IPS DF 6.9 (cell line): Measurements from ENCODE around the gene CEACAM6.
"Not testable (repeated sequence)": the region's sequence is repeated elsewhere in the genome, so short reads cannot be mapped to it uniquely, and the experiment has no call there.

Experiments used
- DNase-seq: peaks from one replicate; pipeline ENCODE4 v3.0.0-alpha.2; 2013; ENCODE audit warnings: low read depth, low spot score
- H3K27ac ChIP-seq: one replicate; pipeline ENCODE4 v1.5.1; 2013; ENCODE audit warnings: low read length, control low read depth
- H3K27me3 ChIP-seq: 2 replicates; pipeline ENCODE4 v1.6.1; 2013; ENCODE audit warnings: mild to moderate bottlenecking, low read length; ENCODE audit not compliant: control insufficient read depth, insufficient read depth
- H3K36me3 ChIP-seq: 2 replicates; pipeline ENCODE4 v1.6.1; 2013; ENCODE audit warnings: low read length; ENCODE audit not compliant: control insufficient read depth, insufficient read depth
- H3K4me1 ChIP-seq: 2 replicates; pipeline ENCODE4 v1.6.1; 2013; ENCODE audit warnings: low read length; ENCODE audit not compliant: control insufficient read depth, insufficient read depth
- H3K4me3 ChIP-seq: 2 replicates; pipeline ENCODE4 v1.5.1; 2013; ENCODE audit warnings: mild to moderate bottlenecking, low read length
- H3K9me3 ChIP-seq: 2 replicates; pipeline ENCODE4 v1.6.1; 2013; ENCODE audit warnings: low read length, inconsistent platforms; ENCODE audit not compliant: control insufficient read depth, insufficient read depth
- WGBS: extraction: QIAGEN DNeasy Blood & Tissue Kit; methylation state at CpG from one replicate; pipeline ENCODE4 v1.1.7; 2013; ENCODE audit warnings: mixed read lengths, missing lambda C conversion rate; ENCODE audit not compliant: insufficient read length, insufficient coverage; 5-methylcytosine and 5-hydroxymethylcytosine counted together

The CEACAM6 gene

GRCh38 chr19:41755328-41755913 lies at the start of gene CEACAM6:
CEACAM6 (plus strand) TSS chr19:41755530; CDS start chr19:41755639, 109 bp downstream.
- H3K9me3 ChIP-seq, result no peaks in the 10 kb centered on the region
- WGBS, result no CpG with 5 or more reads among the region's 3 CpGs
- no peak for DNase-seq
- H3K36me3 ChIP-seq, result no peaks in the 10 kb centered on the region
- H3K27ac ChIP-seq, result no peak within 1 kb of the TSS
- H3K27me3 ChIP-seq, result no peaks in the 10 kb centered on the region
- H3K4me3 ChIP-seq, result no peak within 1 kb of the TSS
- H3K4me1 ChIP-seq, result no peaks in the 10 kb centered on the region

- peak overlapping the region; percentile 4; the same call in 1 of the 2 replicates for H3K4me3 ChIP-seq
- no peaks in the 10 kb centered on the region for H3K9me3 ChIP-seq
These were observed 48.4 kb upstream of the CEACAM6 start for GRCh38 chr19:41706741-41707501.

GRCh38 chr19:41707502-41707812 lies 47.9 kb upstream of the CEACAM6 start:
- Histone ChIP-seq H3K4me1 (no peaks in the 10 kb centered on the region; the same call in 1 of the 2 replicates), H3K36me3 (no peaks in the 10 kb centered on the region), H3K4me3 (no peak overlapping the region), H3K9me3 (no peaks in the 10 kb centered on the region; the same call in 1 of the 2 replicates), H3K27ac (no peak overlapping the region), H3K27me3 (no peaks in the 10 kb centered on the region)
- no CpG with 5 or more reads among the region's 5 CpGs for whole genome bisulfite sequencing
- no peak for DNase-seq

More at GRCh38 chr19:41706741-41707501, 48.4 kb upstream of the CEACAM6 start:
- DNase-seq, result peak; percentile 48
- Histone ChIP-seq H3K27ac (no peak overlapping the region), H3K27me3 (no peaks in the 10 kb centered on the region), H3K4me1 (no peaks in the 10 kb centered on the region; the same call in 1 of the 2 replicates), H3K36me3 (no peaks in the 10 kb centered on the region)
- WGBS, result no CpG with 5 or more reads among the region's 26 CpGs

- no peak for DNase-seq
- H3K9me3 ChIP-seq, result no peaks in the 10 kb centered on the region; the same call in 1 of the 2 replicates
- no peaks in the 10 kb centered on the region; the same call in 1 of the 2 replicates for H3K4me1 ChIP-seq
- H3K27ac ChIP-seq, result no peak overlapping the region
- H3K4me3 ChIP-seq, result no peak overlapping the region
- H3K36me3 ChIP-seq, result no peaks in the 10 kb centered on the region
- H3K27me3 ChIP-seq, result no peaks in the 10 kb centered on the region
- WGBS, result no CpG with 5 or more reads among the region's 5 CpGs
These were observed 47.4 kb upstream of the CEACAM6 start for GRCh38 chr19:41707871-41708371.

DNA sequence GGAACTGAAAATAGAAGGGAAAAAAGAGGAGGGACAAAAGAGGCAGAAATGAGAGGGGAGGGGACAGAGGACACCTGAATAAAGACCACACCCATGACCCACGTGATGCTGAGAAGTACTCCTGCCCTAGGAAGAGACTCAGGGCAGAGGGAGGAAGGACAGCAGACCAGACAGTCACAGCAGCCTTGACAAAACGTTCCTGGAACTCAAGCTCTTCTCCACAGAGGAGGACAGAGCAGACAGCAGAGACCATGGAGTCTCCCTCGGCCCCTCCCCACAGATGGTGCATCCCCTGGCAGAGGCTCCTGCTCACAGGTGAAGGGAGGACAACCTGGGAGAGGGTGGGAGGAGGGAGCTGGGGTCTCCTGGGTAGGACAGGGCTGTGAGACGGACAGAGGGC lies 46.8 kb upstream of the CEACAM6 start, which contains the start of gene CEACAM5:
TSS of gene CEACAM5 (plus strand) at position 146 of the 400 bp plus-strand sequence. CDS start at position 252, 106 bp downstream.
- no peaks in the 10 kb centered on the region; the same call in 1 of the 2 replicates for H3K9me3 ChIP-seq
- H3K36me3 ChIP-seq, result no peaks in the 10 kb centered on the region
- H3K27ac ChIP-seq, result no peak within 1 kb of the TSS
- no peak within 1 kb of the TSS for H3K4me3 ChIP-seq
- DNase-seq, result no peak
- no CpG with 5 or more reads among the region's 4 CpGs for WGBS
- no peaks in the 10 kb centered on the region for H3K27me3 ChIP-seq
- no peaks in the 10 kb centered on the region; the same call in 1 of the 2 replicates for H3K4me1 ChIP-seq

DNA sequence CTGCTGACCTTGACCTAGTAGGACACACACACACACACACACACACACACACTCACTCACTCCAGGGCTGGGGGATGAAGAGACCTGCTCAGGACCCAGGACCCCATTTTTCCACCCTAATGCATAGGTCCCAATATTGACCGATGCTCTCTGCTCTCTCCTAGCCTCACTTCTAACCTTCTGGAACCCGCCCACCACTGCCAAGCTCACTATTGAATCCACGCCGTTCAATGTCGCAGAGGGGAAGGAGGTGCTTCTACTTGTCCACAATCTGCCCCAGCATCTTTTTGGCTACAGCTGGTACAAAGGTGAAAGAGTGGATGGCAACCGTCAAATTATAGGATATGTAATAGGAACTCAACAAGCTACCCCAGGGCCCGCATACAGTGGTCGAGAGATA lies 45.8 kb upstream of the CEACAM6 start:
- H3K27me3 ChIP-seq, DNase-seq, H3K4me1 ChIP-seq, H3K9me3 ChIP-seq, H3K4me3 ChIP-seq, H3K36me3 ChIP-seq, H3K27ac ChIP-seq: not testable (repeated sequence)
- WGBS, result no CpG with 5 or more reads among the region's 8 CpGs

GRCh38 chr19:41709951-41710645 lies 45.2 kb upstream of the CEACAM6 start:
- H3K36me3 ChIP-seq, result no peaks in the 10 kb centered on the region
- no CpG with 5 or more reads among the region's 8 CpGs for WGBS
- H3K27me3 ChIP-seq, result no peaks in the 10 kb centered on the region

DNA sequence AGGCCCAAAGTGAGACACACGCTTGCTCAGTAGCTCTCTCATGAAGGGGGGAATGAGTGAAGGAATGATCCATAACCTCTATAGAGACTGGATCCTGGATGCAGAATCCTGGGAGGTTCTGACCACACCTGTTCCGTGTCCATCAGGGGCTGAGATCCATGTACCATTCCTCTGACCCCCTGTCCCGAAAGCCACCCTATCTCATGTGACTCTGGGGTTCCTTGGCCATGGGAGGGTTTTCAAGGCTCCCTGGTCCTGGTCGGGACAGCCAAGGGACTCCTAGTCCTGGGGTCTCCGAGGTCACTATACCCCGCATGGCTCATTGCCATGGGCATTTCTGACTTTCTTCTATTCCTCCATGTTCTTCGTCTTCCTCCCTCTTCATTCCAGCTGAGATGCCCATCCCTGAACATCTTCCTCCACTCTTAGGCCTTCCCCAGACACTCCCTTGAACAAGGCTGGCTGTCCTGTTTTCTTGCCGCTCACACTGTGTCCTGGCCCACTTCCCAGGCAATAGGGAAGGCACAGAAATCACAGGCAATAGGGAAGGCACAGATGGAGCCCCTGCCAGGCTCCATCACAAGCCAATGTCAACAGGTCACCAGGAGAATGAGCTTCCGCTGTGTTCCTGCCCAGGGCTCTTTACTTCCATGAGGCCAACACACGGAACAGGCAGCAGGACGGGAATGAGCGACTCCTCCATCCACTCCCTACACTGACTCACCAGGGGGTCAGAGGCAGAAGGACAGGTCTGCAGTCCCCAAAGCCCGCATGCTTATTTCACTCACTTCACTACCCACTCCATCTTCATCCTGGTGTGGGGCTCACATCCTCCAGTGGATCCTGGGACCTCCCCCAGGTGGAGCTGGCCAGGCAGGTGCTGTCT lies 43.7 kb upstream of the CEACAM6 start:
- DNase-seq, result no peak
- no peaks in the 10 kb centered on the region; the same call in 1 of the 2 replicates for H3K9me3 ChIP-seq

More at GRCh38 chr19:41709951-41710645, 45.2 kb upstream of the CEACAM6 start:
- DNase-seq, result no peak
- H3K9me3 ChIP-seq, result no peaks in the 10 kb centered on the region; the same call in 1 of the 2 replicates
- H3K4me1 ChIP-seq, result no peaks in the 10 kb centered on the region; the same call in 1 of the 2 replicates
- H3K4me3 ChIP-seq, result no peak overlapping the region
- H3K27ac ChIP-seq, result no peak overlapping the region

DNA sequence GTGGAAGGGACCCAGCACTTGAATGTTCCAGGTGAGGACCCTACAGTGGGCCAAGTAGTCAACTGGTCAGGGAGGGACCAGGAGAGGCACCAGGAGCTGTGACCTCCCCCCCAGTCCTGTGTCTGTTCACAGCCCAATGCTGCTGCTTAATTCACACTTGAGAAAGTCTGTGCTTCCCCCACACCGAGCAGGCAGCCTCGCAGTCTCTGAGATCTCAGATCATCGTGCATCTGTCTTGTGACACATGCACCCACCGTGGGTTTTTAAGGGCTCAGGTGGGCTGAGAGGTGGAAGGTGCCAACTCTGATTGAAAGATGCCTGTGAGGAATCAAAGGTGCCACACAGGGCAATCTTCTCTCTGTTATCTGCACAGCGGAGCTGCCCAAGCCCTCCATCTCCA lies 40.7 kb upstream of the CEACAM6 start:
- WGBS, result no CpG with 5 or more reads among the region's 5 CpGs
- no peaks in the 10 kb centered on the region for H3K27me3 ChIP-seq
- no peak overlapping the region for H3K27ac ChIP-seq

More for the DNA sequence above, 43.7 kb upstream of the CEACAM6 start:
- Histone ChIP-seq H3K36me3 (no peaks in the 10 kb centered on the region), H3K27ac (no peak overlapping the region), H3K27me3 (no peaks in the 10 kb centered on the region), H3K4me3 (no peak overlapping the region), H3K4me1 (no peaks in the 10 kb centered on the region; the same call in 1 of the 2 replicates)
- no CpG with 5 or more reads among the region's 13 CpGs for WGBS

More for the DNA sequence above, 40.7 kb upstream of the CEACAM6 start:
- H3K4me3 ChIP-seq, result no peak overlapping the region
- no peak for DNase-seq
- no peaks in the 10 kb centered on the region for H3K4me1 ChIP-seq
- H3K9me3 ChIP-seq, result no peaks in the 10 kb centered on the region; the same call in 1 of the 2 replicates
- H3K36me3 ChIP-seq, result no peaks in the 10 kb centered on the region
